Uterus (tissue), 2 donors: ENCODE measurements around the gene STK39.

Source experiments
- POLR2A ChIP-seq, 2 donors: fragments of 450-650 bp; IDR thresholded peaks; one replicate each; pipeline ENCODE4 v1.6.1; 2016; ENCODE audit warnings: antibody characterized with exemption in 2 of 2, mild to moderate bottlenecking in 1 of 2, moderate library complexity in 1 of 2
- TF ChIP-seq, protein P1 (sequence below), 4 experiments: fragments of 200-600 bp in 2 of 4; fragments of 450-650 bp in 2 of 4; sonication (generic) in 2 of 4; IDR thresholded peaks; one replicate each; pipeline ENCODE4 v1.5.1; 2016 to 2019; ENCODE audit warnings: antibody characterized with exemption in 4 of 4, mild to moderate bottlenecking in 2 of 4, moderate library complexity in 1 of 4

DNA sequence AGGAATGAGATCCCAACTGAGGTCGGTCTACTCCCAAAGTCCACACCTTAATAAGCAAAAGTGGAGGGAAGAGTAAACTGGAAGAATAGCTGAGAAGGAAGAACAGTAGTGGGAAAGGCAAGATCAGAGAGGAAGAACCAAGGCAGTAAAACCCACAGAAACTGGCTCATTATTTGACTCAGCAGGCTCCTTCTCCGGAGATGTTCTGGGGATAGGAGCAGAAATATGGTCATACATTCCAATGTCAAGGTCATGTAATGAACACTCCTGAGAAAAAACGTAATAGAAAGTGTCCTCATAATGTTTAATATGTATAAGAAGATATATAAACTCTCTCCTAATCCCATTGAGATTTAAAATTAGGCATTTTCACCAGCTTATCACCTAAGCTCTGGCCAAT is 39.5 kb downstream of the STK39 start:
- TF ChIP-seq, protein P1, sequence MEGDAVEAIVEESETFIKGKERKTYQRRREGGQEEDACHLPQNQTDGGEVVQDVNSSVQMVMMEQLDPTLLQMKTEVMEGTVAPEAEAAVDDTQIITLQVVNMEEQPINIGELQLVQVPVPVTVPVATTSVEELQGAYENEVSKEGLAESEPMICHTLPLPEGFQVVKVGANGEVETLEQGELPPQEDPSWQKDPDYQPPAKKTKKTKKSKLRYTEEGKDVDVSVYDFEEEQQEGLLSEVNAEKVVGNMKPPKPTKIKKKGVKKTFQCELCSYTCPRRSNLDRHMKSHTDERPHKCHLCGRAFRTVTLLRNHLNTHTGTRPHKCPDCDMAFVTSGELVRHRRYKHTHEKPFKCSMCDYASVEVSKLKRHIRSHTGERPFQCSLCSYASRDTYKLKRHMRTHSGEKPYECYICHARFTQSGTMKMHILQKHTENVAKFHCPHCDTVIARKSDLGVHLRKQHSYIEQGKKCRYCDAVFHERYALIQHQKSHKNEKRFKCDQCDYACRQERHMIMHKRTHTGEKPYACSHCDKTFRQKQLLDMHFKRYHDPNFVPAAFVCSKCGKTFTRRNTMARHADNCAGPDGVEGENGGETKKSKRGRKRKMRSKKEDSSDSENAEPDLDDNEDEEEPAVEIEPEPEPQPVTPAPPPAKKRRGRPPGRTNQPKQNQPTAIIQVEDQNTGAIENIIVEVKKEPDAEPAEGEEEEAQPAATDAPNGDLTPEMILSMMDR (IDR thresholded peaks at IDR 0.05) = no peak
- no peak for TF ChIP-seq POLR2A (IDR thresholded peaks at IDR 0.05)
